CD1c-positive myeloid dendritic cell (primary cell): ENCODE results near the gene PTPN7.

Experiments
- DNase-seq: peaks from one replicate; pipeline ENCODE4 v3.0.0-alpha.2; 2016; ENCODE audit errors: extremely low spot score

Gene PTPN7

GRCh38 chr1:202106340-202107254 lies 53.8 kb downstream of the PTPN7 start:
- DNase-seq: no peak

GRCh38 chr1:202105571-202106339 lies 54.6 kb downstream of the PTPN7 start:
- no peak for DNase-seq

GRCh38 chr1:202104073-202104472 lies 56.3 kb downstream of the PTPN7 start:
- DNase-seq: no peak

GRCh38 chr1:202101184-202101583 lies 59.2 kb downstream of the PTPN7 start:
- no peak for DNase-seq
